ENCODE results near the gene DKKL1. TPM values are rescaled to one million over a fixed set of nuclear protein-coding genes. Genes with fewer than 3 reads are reported as not detected.

Gene DKKL1
- total RNA-seq, 1 experiment from 2014 or later, result 1.0 TPM

GRCh38 chr19:49395581-49396407 lies 32.1 kb downstream of the DKKL1 start:
- TF ChIP-seq MAX (IDR thresholded peaks at IDR 0.05) (no peak), JUND (IDR thresholded peaks at IDR 0.05) (no peak), RAD21 (IDR thresholded peaks at IDR 0.05; ENCODE audit: low read depth) (no peak), EGR1 (IDR thresholded peaks at IDR 0.05; ENCODE audit: low read depth) (no peak), YY1 (IDR thresholded peaks at IDR 0.05; ENCODE audit: extremely low read depth, insufficient replicate concordance, low read depth, low read length) (no peak)
- DNase-seq (ENCODE audit: low read depth, low spot score) (no peak), ATAC-seq (no peak)
- no TSS peak for BruUV-seq (replicated peaks)
- POLR2A ChIA-PET, result interaction anchor here (0.6 to 0.7 kb wide), 2 partner anchors 15 to 61 kb away, joined by 3 to 5 read pairs; no protein-coding TSS in a partner anchor
- Histone ChIP-seq H3K4me1 (ENCODE audit: control insufficient read depth in 1 of 2, insufficient read depth in 2 of 2, low read length in 2 of 2) (peaks cover 3 to 10% of the 10 kb centered on the region in 2 experiments; a peak in 3 of 4 replicates), H3K9ac (ENCODE audit: low read length) (no peak overlapping the region), H3K9me2 (ENCODE audit: insufficient read depth) (no peaks in the 10 kb centered on the region), H3K4me3 (replicated peaks in 1 of 2; ENCODE audit: low read depth in 1 of 2, low read length in 2 of 2) (no peak overlapping the region), H3K27me3 (ENCODE audit: insufficient read depth, low read length) (no peaks in the 10 kb centered on the region), H3K79me2 (ENCODE audit: insufficient read depth, low read length) (no peaks in the 10 kb centered on the region), H2AFZ (ENCODE audit: low read depth, low read length, poor library complexity, severe bottlenecking) (no peak overlapping the region), H3K36me3 (ENCODE audit: control insufficient read depth in 1 of 2, insufficient read depth in 2 of 2, low read length in 2 of 2) (no peaks in the 10 kb centered on the region), H4K20me1 (ENCODE audit: insufficient read depth) (no peaks in the 10 kb centered on the region), H3K27ac (ENCODE audit: low read depth, low read length) (no peak overlapping the region), H3K9me3 (ENCODE audit: control insufficient read depth in 1 of 2, insufficient read depth in 1 of 2, low read depth in 1 of 2, low read length in 2 of 2) (no peaks in the 10 kb centered on the region), H3K4me2 (ENCODE audit: low read length) (no peak overlapping the region)
- RAD21 ChIA-PET (ENCODE audit: low non-redundant PET in 1 of 2, low total read pairs in 2 of 2, uncharacterized antibody in 2 of 2, unreplicated experiment in 2 of 2), result interaction anchor here (0.7 to 1.0 kb wide), 2 partner anchors 73 to 80 kb away, joined by 3 to 4 read pairs; no protein-coding TSS in a partner anchor
- CTCF ChIA-PET, result no interaction called here
- intact Hi-C loops (cut with micrococcal nuclease), result no loop called here

GRCh38 chr19:49396738-49397505 lies 33.2 kb downstream of the DKKL1 start:
- CTCF ChIA-PET, result no interaction called here
- Histone ChIP-seq H3K4me3 (replicated peaks in 1 of 2; ENCODE audit: low read depth in 1 of 2, low read length in 2 of 2) (no peak overlapping the region), H3K4me1 (ENCODE audit: control insufficient read depth in 1 of 2, insufficient read depth in 2 of 2, low read length in 2 of 2) (peaks cover 3 to 4% of the 10 kb centered on the region in 2 experiments; a peak in 3 of 4 replicates), H3K4me2 (ENCODE audit: low read length) (no peak overlapping the region), H3K9ac (ENCODE audit: low read length) (no peak overlapping the region), H3K9me2 (ENCODE audit: insufficient read depth) (no peaks in the 10 kb centered on the region), H4K20me1 (ENCODE audit: insufficient read depth) (no peaks in the 10 kb centered on the region), H2AFZ (ENCODE audit: low read depth, low read length, poor library complexity, severe bottlenecking) (no peak overlapping the region), H3K9me3 (ENCODE audit: control insufficient read depth in 1 of 2, insufficient read depth in 1 of 2, low read depth in 1 of 2, low read length in 2 of 2) (no peaks in the 10 kb centered on the region), H3K79me2 (ENCODE audit: insufficient read depth, low read length) (no peaks in the 10 kb centered on the region), H3K36me3 (ENCODE audit: control insufficient read depth in 1 of 2, insufficient read depth in 2 of 2, low read length in 2 of 2) (no peaks in the 10 kb centered on the region), H3K27me3 (ENCODE audit: insufficient read depth, low read length) (no peaks in the 10 kb centered on the region), H3K27ac (ENCODE audit: low read depth, low read length) (no peak overlapping the region)
- intact Hi-C loops (cut with micrococcal nuclease), result no loop called here
- RAD21 ChIA-PET (ENCODE audit: low non-redundant PET in 1 of 2, low total read pairs in 2 of 2, uncharacterized antibody in 2 of 2, unreplicated experiment in 2 of 2), result interaction anchor here (0.7 to 1.0 kb wide), 2 partner anchors 72 to 79 kb away, joined by 3 to 4 read pairs; no protein-coding TSS in a partner anchor
- ATAC-seq (no peak), DNase-seq (ENCODE audit: low read depth, low spot score) (no peak)
- no TSS peak for BruUV-seq (replicated peaks)
- POLR2A ChIA-PET, result interaction anchor here (0.7 kb wide), 1 partner anchor 14 kb away, joined by 3 read pairs; no protein-coding TSS in a partner anchor
- TF ChIP-seq POLR2A (IDR thresholded peaks at IDR 0.05; ENCODE audit: borderline replicate concordance, extremely low read depth, insufficient read depth, insufficient read length) (no peak), POLR2AphosphoS5 (IDR thresholded peaks at IDR 0.05; ENCODE audit: low read depth, low read length) (no peak), CEBPB (IDR thresholded peaks at IDR 0.05; ENCODE audit: low read depth) (no peak), ELF1 (IDR thresholded peaks at IDR 0.05; ENCODE audit: borderline replicate concordance, low read depth) (no peak), YY1 (IDR thresholded peaks at IDR 0.05; ENCODE audit: extremely low read depth, insufficient replicate concordance, low read depth, low read length) (no peak), SRF (IDR thresholded peaks at IDR 0.05; ENCODE audit: low read depth) (no peak), ZNF274 (IDR thresholded peaks at IDR 0.05; ENCODE audit: low read depth, low read length) (no peak), ZBTB33 (IDR thresholded peaks at IDR 0.05; ENCODE audit: extremely low read depth, insufficient replicate concordance, low read length) (no peak), ATF3 (IDR thresholded peaks at IDR 0.05) (no peak), CBX3 (IDR thresholded peaks at IDR 0.05; ENCODE audit: low read depth) (no peak), ZFX (IDR thresholded peaks at IDR 0.05) (no peak)
